ENCODE results near the gene FGFRL1.

The FGFRL1 gene

GRCh38 chr4:1017211-1017610 is 5.8 kb downstream of the FGFRL1 start:
- H3K4me3 ChIP-seq (ENCODE audit: low read depth, low read length): no peak overlapping the region
- in situ Hi-C loops (cut with HindIII; ENCODE audit: low sequenced_read_pairs): no loop called here
- DNase-seq (ENCODE audit: low read depth, low spot score): no peak
- no peak for TF ChIP-seq CTCF (IDR thresholded peaks at IDR 0.05; ENCODE audit: low read depth, low read length)

GRCh38 chr4:1017706-1018105 is 6.3 kb downstream of the FGFRL1 start:
- no peak overlapping the region for H3K4me3 ChIP-seq (ENCODE audit: low read depth, low read length)
- TF ChIP-seq CTCF (IDR thresholded peaks at IDR 0.05; ENCODE audit: low read depth, low read length): no peak
- DNase-seq (ENCODE audit: low read depth, low spot score): no peak
- in situ Hi-C loops (cut with HindIII; ENCODE audit: low sequenced_read_pairs): no loop called here

GRCh38 chr4:1018147-1019020 is 7.0 kb downstream of the FGFRL1 start:
- no peak overlapping the region for H3K4me3 ChIP-seq (ENCODE audit: low read depth, low read length)
- no peak for DNase-seq (ENCODE audit: low read depth, low spot score)
- in situ Hi-C loops (cut with HindIII; ENCODE audit: low sequenced_read_pairs): no loop called here
- no peak for TF ChIP-seq CTCF (IDR thresholded peaks at IDR 0.05; ENCODE audit: low read depth, low read length)

- in situ Hi-C loops (cut with HindIII; ENCODE audit: low sequenced_read_pairs): no loop called here
- TF ChIP-seq CTCF (IDR thresholded peaks at IDR 0.05; ENCODE audit: low read depth, low read length): no peak
- H3K4me3 ChIP-seq (ENCODE audit: low read depth, low read length): no peak overlapping the region
- DNase-seq (ENCODE audit: low read depth, low spot score): no peak
These were observed 7.9 kb downstream of the FGFRL1 start for GRCh38 chr4:1019320-1019719.

GRCh38 chr4:1019729-1020470 is 8.5 kb downstream of the FGFRL1 start:
- TF ChIP-seq CTCF (IDR thresholded peaks at IDR 0.05; ENCODE audit: low read depth, low read length): no peak
- no peak overlapping the region for H3K4me3 ChIP-seq (ENCODE audit: low read depth, low read length)
- no peak for DNase-seq (ENCODE audit: low read depth, low spot score)
- in situ Hi-C loops (cut with HindIII; ENCODE audit: low sequenced_read_pairs): no loop called here

- in situ Hi-C loops (cut with HindIII; ENCODE audit: low sequenced_read_pairs): no loop called here
- TF ChIP-seq CTCF (IDR thresholded peaks at IDR 0.05; ENCODE audit: low read depth, low read length): no peak
- no peak for DNase-seq (ENCODE audit: low read depth, low spot score)
- H3K4me3 ChIP-seq (ENCODE audit: low read depth, low read length): no peak overlapping the region
These were observed 10.1 kb downstream of the FGFRL1 start for GRCh38 chr4:1021386-1022050.

Measured in astrocyte of the spinal cord (primary cell).